ENCODE measurements around the gene SYT1.

DNA sequence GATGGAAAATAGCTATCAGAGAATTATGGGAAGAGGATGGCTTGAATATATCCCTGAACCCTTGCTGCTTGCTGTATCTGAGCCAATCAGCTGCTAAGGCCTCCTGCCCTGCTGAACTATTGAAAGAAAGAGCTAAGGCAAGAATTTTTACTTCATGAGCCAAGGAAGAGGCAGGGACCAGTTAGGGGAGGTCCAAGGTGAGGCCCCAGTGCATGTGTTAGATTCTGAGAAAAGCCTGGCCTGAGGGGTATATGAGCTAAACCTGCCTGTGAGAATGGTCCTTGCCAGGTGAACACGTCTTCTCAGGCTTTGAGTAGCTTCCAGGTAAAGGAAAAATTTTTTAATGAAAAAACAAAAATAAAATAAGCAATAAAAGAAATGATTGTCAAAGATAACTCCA, 218.0 kb downstream of the SYT1 start:
- TF ChIP-seq, protein P1, sequence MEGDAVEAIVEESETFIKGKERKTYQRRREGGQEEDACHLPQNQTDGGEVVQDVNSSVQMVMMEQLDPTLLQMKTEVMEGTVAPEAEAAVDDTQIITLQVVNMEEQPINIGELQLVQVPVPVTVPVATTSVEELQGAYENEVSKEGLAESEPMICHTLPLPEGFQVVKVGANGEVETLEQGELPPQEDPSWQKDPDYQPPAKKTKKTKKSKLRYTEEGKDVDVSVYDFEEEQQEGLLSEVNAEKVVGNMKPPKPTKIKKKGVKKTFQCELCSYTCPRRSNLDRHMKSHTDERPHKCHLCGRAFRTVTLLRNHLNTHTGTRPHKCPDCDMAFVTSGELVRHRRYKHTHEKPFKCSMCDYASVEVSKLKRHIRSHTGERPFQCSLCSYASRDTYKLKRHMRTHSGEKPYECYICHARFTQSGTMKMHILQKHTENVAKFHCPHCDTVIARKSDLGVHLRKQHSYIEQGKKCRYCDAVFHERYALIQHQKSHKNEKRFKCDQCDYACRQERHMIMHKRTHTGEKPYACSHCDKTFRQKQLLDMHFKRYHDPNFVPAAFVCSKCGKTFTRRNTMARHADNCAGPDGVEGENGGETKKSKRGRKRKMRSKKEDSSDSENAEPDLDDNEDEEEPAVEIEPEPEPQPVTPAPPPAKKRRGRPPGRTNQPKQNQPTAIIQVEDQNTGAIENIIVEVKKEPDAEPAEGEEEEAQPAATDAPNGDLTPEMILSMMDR (IDR thresholded peaks at IDR 0.05) = no peak
- no peak for TF ChIP-seq POLR2A (IDR thresholded peaks at IDR 0.05)
